ENCODE measurements around the gene ZSCAN9.
A peak's percentile ranks its signal among the peaks of the same experiment; 100 is the strongest.

The ZSCAN9 gene

DNA sequence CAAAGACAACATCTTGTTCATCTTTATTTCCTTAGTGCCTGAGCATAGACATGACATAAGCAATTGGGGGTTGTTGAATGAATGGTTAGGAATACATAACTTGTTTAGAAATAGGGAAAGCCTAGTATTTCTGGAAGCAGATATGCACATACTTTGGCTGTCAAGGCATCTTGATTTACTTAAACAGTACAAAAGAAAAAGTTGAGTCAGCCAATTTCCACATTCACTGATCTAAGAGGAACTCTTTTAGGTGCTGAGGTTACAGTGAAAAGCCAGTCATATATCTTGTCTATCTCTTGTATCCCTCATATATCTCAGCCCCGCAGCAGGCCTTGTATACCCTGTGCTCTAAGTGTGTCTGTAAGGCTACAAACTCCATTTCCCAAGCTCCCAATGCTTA, 15.4 kb downstream of the ZSCAN9 start:
- DNase-seq (ENCODE audit: low read depth, low spot score): no peak
- TF ChIP-seq, protein P1, sequence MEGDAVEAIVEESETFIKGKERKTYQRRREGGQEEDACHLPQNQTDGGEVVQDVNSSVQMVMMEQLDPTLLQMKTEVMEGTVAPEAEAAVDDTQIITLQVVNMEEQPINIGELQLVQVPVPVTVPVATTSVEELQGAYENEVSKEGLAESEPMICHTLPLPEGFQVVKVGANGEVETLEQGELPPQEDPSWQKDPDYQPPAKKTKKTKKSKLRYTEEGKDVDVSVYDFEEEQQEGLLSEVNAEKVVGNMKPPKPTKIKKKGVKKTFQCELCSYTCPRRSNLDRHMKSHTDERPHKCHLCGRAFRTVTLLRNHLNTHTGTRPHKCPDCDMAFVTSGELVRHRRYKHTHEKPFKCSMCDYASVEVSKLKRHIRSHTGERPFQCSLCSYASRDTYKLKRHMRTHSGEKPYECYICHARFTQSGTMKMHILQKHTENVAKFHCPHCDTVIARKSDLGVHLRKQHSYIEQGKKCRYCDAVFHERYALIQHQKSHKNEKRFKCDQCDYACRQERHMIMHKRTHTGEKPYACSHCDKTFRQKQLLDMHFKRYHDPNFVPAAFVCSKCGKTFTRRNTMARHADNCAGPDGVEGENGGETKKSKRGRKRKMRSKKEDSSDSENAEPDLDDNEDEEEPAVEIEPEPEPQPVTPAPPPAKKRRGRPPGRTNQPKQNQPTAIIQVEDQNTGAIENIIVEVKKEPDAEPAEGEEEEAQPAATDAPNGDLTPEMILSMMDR (IDR thresholded peaks at IDR 0.05; ENCODE audit: low read depth, low read length): no peak
- no peak overlapping the region for H3K4me3 ChIP-seq (ENCODE audit: low read depth, low read length)
- in situ Hi-C loops (cut with HindIII; ENCODE audit: low sequenced_read_pairs): no loop called here

DNA sequence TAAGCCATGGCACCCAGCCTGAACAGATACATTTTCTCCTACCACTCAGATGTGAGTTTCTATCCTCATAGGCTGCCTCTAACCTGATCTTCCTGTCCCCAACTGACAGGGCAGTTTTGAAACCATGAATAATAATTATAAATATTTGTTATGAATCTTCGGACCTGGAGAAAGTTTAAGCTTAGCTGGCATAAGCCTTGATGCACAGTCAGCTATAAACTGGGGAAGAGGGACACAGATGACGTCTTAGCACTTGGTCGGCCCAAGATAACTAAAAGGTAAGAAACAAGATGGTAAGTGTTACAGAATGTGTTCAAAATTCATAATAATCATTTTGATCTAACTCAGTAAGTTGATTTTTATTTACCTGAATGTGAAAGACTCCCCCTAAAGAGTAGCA, 18.9 kb downstream of the ZSCAN9 start:
- H3K4me3 ChIP-seq (ENCODE audit: low read depth, low read length): no peak overlapping the region
- no peak for DNase-seq (ENCODE audit: low read depth, low spot score)
- in situ Hi-C loops (cut with HindIII; ENCODE audit: low sequenced_read_pairs): no loop called here
- TF ChIP-seq, protein P1 (IDR thresholded peaks at IDR 0.05; ENCODE audit: low read depth, low read length): no peak

DNA sequence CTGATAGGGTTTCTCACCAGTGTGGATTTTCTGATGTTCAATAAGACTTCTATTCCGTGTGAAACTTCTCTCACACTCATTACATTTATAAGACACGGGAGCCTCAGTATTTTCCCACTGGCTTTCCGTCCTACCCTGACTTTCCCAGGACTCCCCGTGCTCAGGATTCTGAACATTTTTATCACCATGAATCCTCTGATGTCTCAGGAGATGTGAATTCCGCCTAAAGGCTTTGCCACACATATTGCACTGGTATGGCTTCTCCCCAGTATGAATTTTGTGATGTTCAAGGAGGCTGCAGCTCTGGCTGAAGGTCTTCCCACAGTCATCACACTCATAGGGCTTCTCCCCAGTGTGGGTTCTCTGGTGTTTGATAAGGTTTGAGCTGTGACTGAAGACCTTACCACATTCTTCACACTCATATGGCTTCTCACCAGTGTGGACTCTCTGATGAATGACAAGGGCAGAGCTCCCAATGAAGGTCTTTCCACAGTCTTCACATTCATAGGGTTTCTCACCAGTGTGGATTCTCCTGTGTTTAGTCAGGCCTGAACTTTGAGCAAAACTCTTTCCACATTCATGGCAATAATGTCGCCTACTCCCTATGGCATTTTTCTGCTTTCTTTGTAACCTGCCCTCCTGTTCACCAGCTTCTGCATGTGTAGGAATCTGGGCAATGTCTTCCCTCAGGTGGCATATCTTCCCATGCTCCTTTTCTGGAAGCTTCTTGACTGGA, 20.3 kb downstream of the ZSCAN9 start:
- in situ Hi-C loops (cut with HindIII; ENCODE audit: low sequenced_read_pairs): no loop called here
- no peak for DNase-seq (ENCODE audit: low read depth, low spot score)
- TF ChIP-seq, protein P1 (IDR thresholded peaks at IDR 0.05; ENCODE audit: low read depth, low read length): no peak
- H3K4me3 ChIP-seq (ENCODE audit: low read depth, low read length): no peak overlapping the region

DNA sequence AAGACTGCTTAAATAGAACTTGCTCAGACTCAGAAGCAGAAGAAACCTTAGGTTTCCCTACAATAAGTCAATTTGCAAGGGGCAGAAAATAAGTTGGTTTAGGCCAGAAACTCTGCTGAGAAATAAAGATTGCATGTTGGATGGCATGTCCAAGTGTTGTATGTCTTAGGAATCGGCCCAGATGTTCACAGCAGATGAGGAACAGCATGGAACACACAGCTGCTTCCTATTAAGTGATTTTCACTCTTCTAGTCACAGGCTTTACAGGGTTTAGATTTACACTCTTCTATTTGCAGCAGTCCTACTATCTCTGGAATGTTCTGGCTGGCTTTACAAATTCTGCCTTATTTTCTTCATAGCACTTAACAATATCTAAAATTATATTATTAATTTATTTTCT, 23.8 kb downstream of the ZSCAN9 start:
- DNase-seq (ENCODE audit: low read depth, low spot score): no peak
- H3K4me3 ChIP-seq (ENCODE audit: low read depth, low read length): no peak overlapping the region
- TF ChIP-seq, protein P1 (IDR thresholded peaks at IDR 0.05; ENCODE audit: low read depth, low read length): no peak
- in situ Hi-C loops (cut with HindIII; ENCODE audit: low sequenced_read_pairs): no loop called here

DNA sequence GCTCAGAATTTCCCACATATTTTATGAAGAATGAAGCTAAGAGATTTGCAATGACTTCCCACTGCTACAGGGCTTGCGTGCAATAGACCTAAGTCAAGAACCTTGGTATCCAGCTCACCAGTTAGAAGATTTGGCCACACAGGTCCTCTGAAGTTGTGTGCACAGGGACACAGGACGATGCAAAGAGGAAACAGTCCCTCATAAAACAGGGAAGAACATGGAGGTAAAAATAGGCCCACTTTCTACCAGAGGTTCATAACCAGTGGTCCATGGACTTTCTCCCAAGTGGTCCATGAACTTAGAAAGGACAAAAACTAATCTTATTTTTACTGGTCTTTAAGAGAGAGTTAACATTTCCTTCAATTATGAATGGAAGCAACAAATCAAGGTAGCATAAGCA, 25.7 kb downstream of the ZSCAN9 start:
- H3K4me3 ChIP-seq (ENCODE audit: low read depth, low read length): peak overlapping the region; percentile 87
- no peak for DNase-seq (ENCODE audit: low read depth, low spot score)
- in situ Hi-C loops (cut with HindIII; ENCODE audit: low sequenced_read_pairs): no loop called here
- TF ChIP-seq, protein P1 (IDR thresholded peaks at IDR 0.05; ENCODE audit: low read depth, low read length): no peak

DNA sequence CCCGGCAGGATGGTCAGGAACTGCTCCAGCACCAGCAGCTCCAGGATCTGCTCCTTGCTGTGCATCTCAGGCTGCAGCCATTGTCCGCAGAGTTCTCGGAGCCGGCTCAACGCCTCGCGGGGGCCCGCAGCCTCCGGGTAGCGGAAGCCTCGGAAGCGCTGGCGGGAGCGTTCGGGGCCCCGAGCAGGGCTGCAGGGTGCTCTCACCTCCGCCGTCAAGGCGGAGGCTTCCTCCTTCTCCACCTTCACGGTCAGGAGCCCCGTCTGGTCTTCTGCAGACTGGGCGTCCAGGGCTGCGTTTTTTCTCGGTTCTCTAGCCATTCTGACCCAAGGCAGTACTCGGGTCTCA, 26.6 kb downstream of the ZSCAN9 start:
- in situ Hi-C loops (cut with HindIII; ENCODE audit: low sequenced_read_pairs): no loop called here
- DNase-seq (ENCODE audit: low read depth, low spot score): no peak
- TF ChIP-seq, protein P1 (IDR thresholded peaks at IDR 0.05; ENCODE audit: low read depth, low read length): no peak
- H3K4me3 ChIP-seq (ENCODE audit: low read depth, low read length): peak overlapping the region; percentile 87

Measured in astrocyte of the spinal cord (primary cell).